RWPE2 (cell line): ENCODE measurements around the gene ECM2.
A peak's percentile ranks its signal among the peaks of the same experiment; 100 is the strongest.

Source experiments
- ATAC-seq: fragments of 200-7000 bp; cut with Tn5 transposase; 3 replicates; pipeline ENCODE4 v1.9.1; 2021; ENCODE audit warnings: low read depth
- DNase-seq: peaks from one replicate; pipeline ENCODE4 v3.0.0-alpha.2; 2020; ENCODE audit warnings: low spot score
- H3K27ac ChIP-seq: fragments of 450-650 bp; 2 replicates; pipeline ENCODE4 v1.5.1; 2017; ENCODE audit warnings: mild to moderate bottlenecking; ENCODE audit not compliant: poor library complexity, severe bottlenecking
- H3K27me3 ChIP-seq: fragments of 250-450 bp; sonication (Bioruptor Pico); 2 replicates; pipeline ENCODE4 v1.5.1; 2021; ENCODE audit warnings: mild to moderate bottlenecking, moderate library complexity; ENCODE audit not compliant: insufficient read depth, poor library complexity, severe bottlenecking
- H3K36me3 ChIP-seq: fragments of 250-450 bp; sonication (Bioruptor Pico); 2 replicates; pipeline ENCODE4 v1.5.1; 2020; ENCODE audit warnings: low read depth, mild to moderate bottlenecking, moderate library complexity
- H3K4me1 ChIP-seq: fragments of 250-450 bp; sonication (Bioruptor Pico); 2 replicates; pipeline ENCODE4 v1.5.1; 2021; ENCODE audit warnings: mild to moderate bottlenecking, moderate library complexity; ENCODE audit not compliant: insufficient read depth, poor library complexity, severe bottlenecking
- H3K4me3 ChIP-seq: fragments of 250-450 bp; sonication (Bioruptor Pico); 2 replicates; pipeline ENCODE4 v1.5.1; 2021; ENCODE audit warnings: mild to moderate bottlenecking, moderate library complexity; ENCODE audit not compliant: severe bottlenecking
- H3K9me3 ChIP-seq: fragments of 250-450 bp; sonication (Bioruptor Pico); 2 replicates; pipeline ENCODE4 v1.5.1; 2021; ENCODE audit warnings: mild to moderate bottlenecking, moderate library complexity; ENCODE audit not compliant: severe bottlenecking
- CTCF ChIP-seq: fragments of 450-650 bp; IDR thresholded peaks from one replicate; pipeline ENCODE4 v1.5.1; 2017; ENCODE audit warnings: mild to moderate bottlenecking, moderate library complexity; ENCODE audit not compliant: poor library complexity, severe bottlenecking

Gene ECM2

GRCh38 chr9:92563116-92564100 is 27.6 kb upstream of the ECM2 start:
- H3K27ac ChIP-seq: no peak overlapping the region
- H3K4me3 ChIP-seq: no peak overlapping the region
- DNase-seq (no peak), ATAC-seq (no peak)
- no peaks in the 10 kb centered on the region for H3K27me3 ChIP-seq
- no peaks in the 10 kb centered on the region for H3K9me3 ChIP-seq
- no peaks in the 10 kb centered on the region for H3K36me3 ChIP-seq
- H3K4me1 ChIP-seq: peaks cover 9% of the 10 kb centered on the region
- no peak for TF ChIP-seq CTCF

GRCh38 chr9:92562461-92562967 is 26.7 kb upstream of the ECM2 start:
- peaks cover 9% of the 10 kb centered on the region for H3K4me1 ChIP-seq
- H3K4me3 ChIP-seq: no peak overlapping the region
- DNase-seq (no peak), ATAC-seq (no peak)
- H3K9me3 ChIP-seq: no peaks in the 10 kb centered on the region
- no peaks in the 10 kb centered on the region for H3K27me3 ChIP-seq
- TF ChIP-seq CTCF: no peak
- no peaks in the 10 kb centered on the region for H3K36me3 ChIP-seq
- H3K27ac ChIP-seq: no peak overlapping the region

DNA sequence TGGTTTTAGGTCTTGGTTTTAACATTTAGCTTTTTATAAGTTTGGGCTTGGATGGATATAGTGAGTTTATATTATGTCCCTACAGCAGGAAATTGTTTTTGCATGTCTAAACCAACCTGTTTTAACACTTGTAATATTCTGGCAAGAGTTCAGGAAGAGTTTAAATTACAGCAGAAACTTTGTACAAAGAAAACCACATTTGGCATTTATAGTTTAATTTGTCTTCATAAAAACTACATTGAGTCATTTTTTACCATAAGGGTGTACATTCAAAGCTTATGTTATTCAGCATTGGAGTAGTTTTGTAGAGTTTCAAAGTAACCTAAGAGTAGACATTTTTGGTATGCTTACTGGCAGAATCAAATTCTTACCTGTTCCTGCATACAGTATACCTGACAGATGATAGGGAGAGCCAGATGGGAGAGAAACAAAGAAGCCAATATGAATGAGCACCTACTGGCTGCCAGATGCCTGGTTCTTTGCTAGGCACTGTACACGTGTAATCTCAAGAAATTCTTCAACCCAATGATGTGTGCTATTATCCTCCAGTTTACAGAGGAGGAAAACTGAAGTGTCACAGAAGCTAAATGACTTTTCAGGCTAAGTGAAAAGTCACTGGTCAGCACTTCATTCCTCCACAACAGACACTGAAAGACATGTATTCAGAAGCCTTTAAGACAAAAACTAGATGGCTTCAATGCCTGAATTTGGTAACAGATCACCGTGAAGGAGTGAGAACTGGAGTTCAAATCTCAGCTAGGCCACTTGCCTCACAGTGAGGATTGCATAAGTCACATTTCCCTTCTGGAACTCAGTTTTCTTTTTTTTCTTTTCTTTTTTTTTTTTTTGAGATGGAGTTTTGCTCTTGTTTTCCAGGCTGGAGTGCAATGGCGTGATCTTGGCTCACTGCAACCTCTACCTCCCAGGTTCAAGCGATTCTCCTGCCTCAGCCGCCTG is 25.9 kb upstream of the ECM2 start:
- no peak overlapping the region for H3K27ac ChIP-seq
- no peak for TF ChIP-seq CTCF
- ATAC-seq (peak; percentile 54), DNase-seq (no peak)
- H3K27me3 ChIP-seq: no peaks in the 10 kb centered on the region
- H3K36me3 ChIP-seq: no peaks in the 10 kb centered on the region
- H3K4me3 ChIP-seq: no peak overlapping the region
- H3K4me1 ChIP-seq: peaks cover 9% of the 10 kb centered on the region
- H3K9me3 ChIP-seq: no peaks in the 10 kb centered on the region

GRCh38 chr9:92558612-92559374 is 23.0 kb upstream of the ECM2 start:
- H3K4me3 ChIP-seq: no peak overlapping the region
- peaks cover 9% of the 10 kb centered on the region for H3K4me1 ChIP-seq
- no peak for DNase-seq
- no peak for TF ChIP-seq CTCF
- H3K36me3 ChIP-seq: no peaks in the 10 kb centered on the region
- no peaks in the 10 kb centered on the region for H3K27me3 ChIP-seq
- no peak for ATAC-seq
- H3K9me3 ChIP-seq: no peaks in the 10 kb centered on the region
- H3K27ac ChIP-seq: no peak overlapping the region
